ENCODE measurements around the gene LRP1B.
"Not testable (repeated sequence)": the region's sequence is repeated elsewhere in the genome, so short reads cannot be mapped to it uniquely, and the experiment has no call there.

LRP1B gene

DNA sequence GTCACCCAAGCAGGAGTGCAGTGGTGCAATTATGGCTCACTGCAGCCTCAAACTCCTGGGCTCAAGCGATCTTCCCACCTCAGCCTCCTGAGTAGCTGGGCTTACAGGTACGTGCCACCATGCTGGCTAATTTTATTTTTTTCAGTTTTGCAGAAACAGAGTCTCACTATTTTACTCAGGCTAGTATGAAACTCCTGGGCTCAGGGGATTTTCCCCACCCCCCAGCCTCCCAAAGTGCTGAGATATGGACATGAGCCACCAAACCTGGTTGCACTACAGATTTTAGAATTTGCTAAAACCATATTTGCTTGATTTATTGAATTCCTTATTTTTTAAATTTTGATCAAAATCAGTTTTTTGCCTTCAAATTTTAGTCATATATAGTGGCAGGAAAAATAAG, 1553.4 kb downstream of the LRP1B start:
- no peak for DNase-seq

DNA sequence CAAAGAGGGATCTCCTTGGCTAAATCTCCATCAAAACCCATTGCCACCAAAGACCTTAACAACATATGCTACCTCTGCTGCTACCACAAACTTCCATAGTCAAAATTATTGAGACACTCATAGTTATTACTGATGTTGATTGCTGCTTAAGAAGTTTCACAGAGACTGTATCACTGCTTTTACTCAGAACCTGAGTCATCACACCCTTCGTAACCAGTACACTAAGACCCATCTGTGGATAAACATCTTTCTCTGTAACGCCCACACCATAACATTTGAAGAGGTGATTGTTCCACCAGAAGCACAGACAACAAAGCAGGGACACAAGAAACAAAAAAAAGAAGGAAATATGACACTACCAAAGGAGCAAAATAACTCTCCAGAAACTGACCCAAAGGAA, 1563.1 kb downstream of the LRP1B start:
- no peak for DNase-seq

- DNase-seq, result no peak
These were observed 1565.1 kb downstream of the LRP1B start for GRCh38 chr2:140565756-140566155.

- no peak for DNase-seq
These were observed 1575.1 kb downstream of the LRP1B start for GRCh38 chr2:140555701-140556100.

DNA sequence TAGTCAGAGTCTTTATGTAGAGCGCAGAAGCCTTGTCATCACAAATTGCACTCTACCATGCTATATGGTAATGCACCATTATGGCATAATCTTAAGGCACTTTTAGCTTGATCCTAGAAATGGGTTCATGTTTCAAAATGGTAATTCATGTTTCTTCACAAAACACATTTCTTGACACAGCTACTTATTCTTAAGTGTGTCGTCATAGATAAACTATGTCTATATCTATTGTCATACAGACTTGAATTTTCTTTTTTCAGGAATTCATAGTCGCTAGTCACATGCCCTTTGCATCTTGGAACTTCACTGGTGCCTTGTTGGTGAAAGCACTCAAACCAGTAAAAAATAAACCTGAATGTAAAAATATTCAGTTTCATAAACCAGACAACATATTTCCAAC, 1578.2 kb downstream of the LRP1B start:
- DNase-seq, result no peak

DNA sequence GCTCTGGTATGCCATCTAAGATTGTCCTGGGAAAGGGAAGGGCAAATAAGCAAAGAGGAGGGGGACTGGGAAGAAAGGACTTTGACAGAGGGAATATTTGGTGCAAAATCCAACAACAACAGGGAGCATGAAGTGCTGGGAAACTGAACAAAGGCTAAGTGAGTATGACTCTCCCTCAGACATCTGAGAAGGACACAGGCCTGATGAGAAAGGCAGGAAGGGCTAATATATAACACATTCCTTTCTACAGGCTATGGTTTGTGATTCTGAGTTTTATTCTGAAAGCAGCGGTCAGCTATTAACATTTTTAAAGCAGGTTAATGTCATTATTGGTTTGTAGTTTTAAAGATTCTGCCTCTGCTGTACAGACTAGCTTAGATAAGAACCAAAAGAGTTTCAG, 1579.5 kb downstream of the LRP1B start:
- no peak for DNase-seq

GRCh38 chr2:140550821-140551220, 1580.0 kb downstream of the LRP1B start:
- DNase-seq, result no peak

- DNase-seq, result not testable (repeated sequence)
These were observed 1586.0 kb downstream of the LRP1B start for GRCh38 chr2:140544769-140545168.

DNA sequence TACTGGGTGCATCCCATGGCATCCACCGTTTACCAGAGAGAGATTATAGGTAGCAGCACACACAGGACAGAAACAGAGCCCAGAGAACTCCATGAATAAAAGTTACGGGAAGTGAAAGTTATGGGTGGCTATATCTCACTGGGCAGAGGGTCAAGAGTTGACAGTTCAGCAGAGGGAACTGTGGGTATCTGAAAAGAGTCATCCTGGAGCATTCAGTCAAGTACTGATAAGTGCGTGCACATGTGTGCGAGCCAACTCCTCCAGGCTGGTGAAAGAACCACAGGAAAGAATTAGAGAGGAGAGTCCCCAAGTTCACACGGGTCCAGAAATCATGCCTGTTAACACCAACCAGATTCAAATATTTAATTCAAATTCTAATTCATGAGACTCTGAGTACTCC, 1588.2 kb downstream of the LRP1B start:
- DNase-seq, result no peak

DNA sequence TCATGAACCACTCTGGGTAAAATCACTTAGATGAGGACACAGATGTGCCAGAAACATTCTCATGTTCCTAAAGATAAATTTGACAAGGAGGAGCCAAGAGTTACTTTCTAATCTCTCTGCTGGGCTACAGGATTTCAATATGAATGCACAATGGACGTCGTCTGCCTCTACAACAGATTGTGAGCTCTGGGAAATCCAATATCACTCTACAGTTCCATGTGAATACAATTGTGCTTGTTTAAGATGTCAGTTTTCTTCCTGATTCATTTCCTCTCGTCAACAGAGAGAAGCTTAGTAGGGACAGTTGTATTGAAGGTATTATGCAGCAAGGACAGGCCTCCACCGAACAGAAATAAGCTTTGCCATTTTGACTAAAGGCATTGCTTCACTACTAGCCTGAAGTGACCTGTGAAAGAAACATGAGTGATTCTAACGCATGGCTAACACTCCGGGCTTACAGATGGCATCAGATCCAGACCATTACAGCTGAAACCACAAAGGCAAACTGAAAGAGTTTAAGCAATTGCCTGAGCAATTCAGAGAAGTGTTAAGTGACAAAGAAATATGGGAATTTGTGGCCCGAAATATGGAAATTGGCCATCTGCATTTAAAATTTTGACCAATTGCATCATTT, 1591.5 kb downstream of the LRP1B start:
- DNase-seq, result no peak

GRCh38 chr2:140529706-140530105, 1601.1 kb downstream of the LRP1B start:
- DNase-seq, result no peak

DNA sequence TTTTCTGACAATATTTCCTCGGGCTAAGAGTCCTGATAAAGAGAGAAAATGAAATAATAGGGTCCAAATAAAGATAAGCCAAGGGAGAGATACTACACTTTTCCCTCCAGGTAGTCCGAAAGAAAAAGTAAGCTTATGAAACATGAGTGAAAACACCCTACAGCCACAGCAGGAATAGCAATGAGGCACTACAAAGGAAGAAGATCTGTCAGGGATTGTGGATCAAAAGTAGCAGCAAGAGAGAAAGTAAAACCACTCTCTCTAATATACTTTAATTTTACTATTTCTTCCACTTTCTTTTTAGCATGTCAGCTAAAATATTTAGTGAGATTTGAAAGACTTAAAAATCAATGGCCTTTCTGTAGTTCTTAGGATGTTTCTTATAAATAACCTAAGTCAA, 1601.8 kb downstream of the LRP1B start:
- no peak for DNase-seq

- DNase-seq, result no peak
These were observed 1604.2 kb downstream of the LRP1B start for GRCh38 chr2:140526575-140526974.

DNA sequence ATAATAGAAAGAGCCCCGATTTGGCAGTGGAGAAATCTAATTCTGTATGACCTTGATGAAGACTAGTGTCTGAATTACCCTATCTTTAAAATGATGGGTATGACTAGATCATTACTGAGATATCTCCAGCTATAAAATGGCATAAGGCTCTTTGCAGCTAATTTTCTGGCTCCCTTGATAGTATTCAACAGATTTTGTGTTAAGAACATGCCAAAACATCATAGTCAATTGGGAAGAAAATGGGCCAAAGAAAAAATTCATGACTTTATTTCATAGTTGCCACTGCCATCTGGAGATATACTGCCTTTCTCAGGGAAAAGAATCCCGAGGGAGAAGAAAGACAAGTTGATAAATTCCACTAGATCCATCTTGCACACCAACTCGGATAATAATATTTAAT, 1618.7 kb downstream of the LRP1B start:
- DNase-seq, result no peak

- no peak for DNase-seq
These were observed 1621.1 kb downstream of the LRP1B start for GRCh38 chr2:140509765-140510164.

DNA sequence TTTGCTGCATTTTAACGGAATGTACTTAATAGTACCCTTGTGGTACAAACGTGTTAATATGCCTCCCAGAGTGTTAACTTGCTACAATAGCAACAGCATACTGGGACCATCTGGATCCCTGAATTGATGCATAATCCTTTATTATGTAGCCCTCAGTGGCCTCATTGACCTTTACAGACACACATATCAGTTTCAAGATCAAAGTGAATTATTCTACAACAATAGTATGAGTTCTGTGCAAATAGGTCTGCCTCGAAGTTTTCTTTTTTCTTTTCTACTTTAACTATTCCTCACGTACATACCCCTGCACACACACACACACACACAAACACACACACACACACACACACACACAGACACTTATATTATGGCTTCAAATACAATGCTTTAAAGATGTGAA, 1622.1 kb downstream of the LRP1B start:
- DNase-seq, result no peak

DNA sequence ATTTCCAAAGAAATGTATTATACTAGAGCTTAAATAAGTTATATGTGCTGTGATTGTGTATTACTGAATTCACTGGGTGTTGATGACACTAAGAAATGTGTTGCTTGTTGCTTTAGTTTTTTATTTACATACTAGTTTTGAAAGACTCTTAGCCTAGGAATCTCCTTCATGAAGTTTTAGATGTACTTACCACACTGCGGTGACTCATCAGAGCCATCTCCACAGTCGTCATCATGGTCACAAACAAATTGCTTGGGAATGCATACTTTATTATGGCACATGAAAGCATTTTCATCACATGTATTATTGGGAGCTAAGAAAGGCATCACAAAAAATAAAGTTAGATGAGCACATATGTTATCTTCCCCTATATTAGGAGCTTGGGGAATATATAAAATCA, 1624.2 kb downstream of the LRP1B start:
- no peak for DNase-seq

DNA sequence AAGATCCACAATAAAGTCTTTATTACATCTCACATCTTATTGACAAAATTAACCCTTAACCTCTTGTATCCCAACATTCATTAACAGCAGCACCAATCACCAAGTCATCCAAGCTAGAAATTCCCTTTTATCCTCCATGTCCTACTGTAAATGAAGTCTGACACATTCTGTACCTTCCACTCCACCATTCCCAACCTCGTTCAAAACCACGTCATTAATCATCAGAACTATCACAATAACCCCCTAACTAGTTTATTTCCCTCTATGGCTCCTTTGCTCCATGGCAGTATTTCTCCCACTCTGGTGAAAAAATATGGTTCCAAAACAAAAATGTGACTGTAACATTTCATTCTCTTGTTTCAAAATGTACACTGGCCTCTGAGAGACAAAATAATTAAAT, 1626.2 kb downstream of the LRP1B start:
- DNase-seq, result no peak

- no peak for DNase-seq
These were observed 1627.7 kb downstream of the LRP1B start for GRCh38 chr2:140502951-140503630.

GRCh38 chr2:140498360-140498759, 1632.5 kb downstream of the LRP1B start:
- no peak for DNase-seq

GRCh38 chr2:140496714-140497113, 1634.1 kb downstream of the LRP1B start:
- DNase-seq, result no peak

DNA sequence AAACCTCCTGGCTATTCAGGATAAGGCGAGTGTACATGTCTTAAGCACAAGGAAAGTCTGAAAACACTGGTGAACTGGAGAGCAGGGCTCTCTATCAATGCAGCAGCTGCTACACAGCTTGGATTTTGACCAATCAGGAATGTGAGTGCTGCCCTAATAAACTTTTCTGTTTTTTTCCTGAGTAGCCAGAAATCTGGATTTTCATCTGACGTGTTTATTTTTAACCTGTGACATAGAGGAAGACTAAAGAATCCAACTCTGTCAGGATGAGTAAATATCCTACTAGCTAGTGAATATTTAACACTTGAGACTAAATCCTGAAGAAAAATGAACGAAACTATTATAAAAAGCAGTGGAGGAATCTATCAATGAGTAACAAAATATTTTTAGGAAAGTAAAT, 1638.9 kb downstream of the LRP1B start:
- no peak for DNase-seq

GRCh38 chr2:140489193-140489592, 1641.6 kb downstream of the LRP1B start:
- DNase-seq, result no peak

DNA sequence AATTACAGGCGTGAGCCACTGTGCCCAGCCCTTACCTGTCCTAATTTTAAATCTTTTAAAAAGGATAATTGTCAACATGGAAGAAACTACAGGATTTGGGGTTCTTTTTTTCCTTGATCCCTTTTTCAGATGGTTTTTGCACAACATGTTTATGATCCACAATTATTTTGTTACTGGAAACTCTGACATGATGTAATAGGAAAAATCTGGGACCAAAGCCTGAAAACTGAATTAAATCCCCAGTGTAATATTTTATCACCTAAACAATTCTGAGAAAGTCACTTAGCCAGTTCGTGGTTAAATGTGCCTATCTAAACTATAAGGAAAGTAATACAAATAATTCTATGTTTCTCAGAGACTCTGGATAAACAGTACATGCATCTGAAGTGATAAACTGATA, 1649.7 kb downstream of the LRP1B start:
- DNase-seq, result no peak

GRCh38 chr2:140473851-140474250, 1657.0 kb downstream of the LRP1B start:
- no peak for DNase-seq

Data from stimulated activated CD4-positive, alpha-beta T cell treated with anti-CD3 and anti-CD28 coated beads, Interleukin-15, amount 100 ng/mL, for 24 hours (primary cell).